ENCODE measurements around the gene PRMT7. TPM values are rescaled to one million over a fixed set of nuclear protein-coding genes. Genes with fewer than 3 reads are reported as not detected.

Gene PRMT7
- polyA plus RNA-seq, 3 donors, result 15.0 to 41.1 (median 15.2) TPM

- H3K27me3 ChIP-seq (ENCODE audit: control insufficient read depth in 2 of 2, insufficient read depth in 2 of 2, low read length in 2 of 2), result no peaks in the 10 kb centered on the region
- no peak overlapping the region for H3K4me2 ChIP-seq (replicated peaks; ENCODE audit: extremely low read depth, low read length, poor library complexity, severe bottlenecking)
- Mint-ChIP-seq H3K36me3 (peaks cover 85 to 91% of the 10 kb centered on the region in 2 donors), H3K27me3 (ENCODE audit: low read depth in 3 of 3) (peaks cover 3 to 14% (median 6%) of the 10 kb centered on the region in 3 donors), H3K9me3 (no peaks in the 10 kb centered on the region), H3K27ac (peak overlapping the region in 1 of 7 donors; percentile 37), H3K4me3 (no peak overlapping the region), H3K4me1 (peaks cover 13% of the 10 kb centered on the region)
- no peak for DNase-seq
- no peak for TF ChIP-seq CTCF (IDR thresholded peaks at IDR 0.05)
- H3K79me2 ChIP-seq (ENCODE audit: insufficient read depth, low read length), result no peaks in the 10 kb centered on the region
- intact Hi-C loops (cut with micrococcal nuclease), result no loop called here
- peaks cover 66 to 86% of the 10 kb centered on the region in 2 donors for H3K36me3 ChIP-seq (replicated peaks in 1 of 2; ENCODE audit: control insufficient read depth in 1 of 2, insufficient read depth in 2 of 2, low read length in 2 of 2)
- no peak overlapping the region for H3K27ac ChIP-seq (ENCODE audit: low read depth in 1 of 2, low read length in 2 of 2)
- no peaks in the 10 kb centered on the region for H4K20me1 ChIP-seq (ENCODE audit: insufficient read depth, low read length)
- H3K9me3 ChIP-seq (replicated peaks in 1 of 2; ENCODE audit: control insufficient read depth in 1 of 2, insufficient read depth in 1 of 2, low read length in 2 of 2), result no peaks in the 10 kb centered on the region
- WGBS (ENCODE audit: insufficient coverage), result 97% methylated on average over 9 of the region's 11 CpGs
- H3K4me1 ChIP-seq (ENCODE audit: control insufficient read depth in 1 of 2, insufficient read depth in 2 of 2, low read length in 2 of 2), result peaks cover 12% of the 10 kb centered on the region in 2 donors
- no peak overlapping the region for H3K4me3 ChIP-seq (replicated peaks in 1 of 3; ENCODE audit: low read depth in 2 of 3, low read length in 3 of 3)
- H2AFZ ChIP-seq (ENCODE audit: insufficient read depth, low read depth, low read length, poor library complexity, severe bottlenecking), result no peak overlapping the region
- no peak overlapping the region for H3K9ac ChIP-seq (ENCODE audit: insufficient read depth, low read length, poor library complexity, severe bottlenecking)
These were observed 40.6 kb downstream of the PRMT7 start for GRCh38 chr16:68351463-68351862.

- Histone ChIP-seq H3K27ac (ENCODE audit: low read depth in 1 of 2, low read length in 2 of 2) (no peak overlapping the region), H3K27me3 (ENCODE audit: control insufficient read depth in 2 of 2, insufficient read depth in 2 of 2, low read length in 2 of 2) (no peaks in the 10 kb centered on the region), H3K9me3 (replicated peaks in 1 of 2; ENCODE audit: control insufficient read depth in 1 of 2, insufficient read depth in 1 of 2, low read length in 2 of 2) (no peaks in the 10 kb centered on the region), H2AFZ (ENCODE audit: insufficient read depth, low read depth, low read length, poor library complexity, severe bottlenecking) (no peak overlapping the region), H3K79me2 (ENCODE audit: insufficient read depth, low read length) (no peaks in the 10 kb centered on the region), H4K20me1 (ENCODE audit: insufficient read depth, low read length) (no peaks in the 10 kb centered on the region), H3K36me3 (replicated peaks in 1 of 2; ENCODE audit: control insufficient read depth in 1 of 2, insufficient read depth in 2 of 2, low read length in 2 of 2) (peaks cover 65 to 84% of the 10 kb centered on the region in 2 donors), H3K4me3 (replicated peaks in 1 of 3; ENCODE audit: low read depth in 2 of 3, low read length in 3 of 3) (no peak overlapping the region), H3K4me2 (replicated peaks; ENCODE audit: extremely low read depth, low read length, poor library complexity, severe bottlenecking) (no peak overlapping the region), H3K9ac (ENCODE audit: insufficient read depth, low read length, poor library complexity, severe bottlenecking) (no peak overlapping the region), H3K4me1 (ENCODE audit: control insufficient read depth in 1 of 2, insufficient read depth in 2 of 2, low read length in 2 of 2) (peaks cover 17 to 18% of the 10 kb centered on the region in 2 donors)
- Mint-ChIP-seq H3K4me1 (peaks cover 19% of the 10 kb centered on the region), H3K9me3 (no peaks in the 10 kb centered on the region), H3K27me3 (ENCODE audit: low read depth in 3 of 3) (peaks cover 6 to 16% (median 8%) of the 10 kb centered on the region in 3 donors), H3K4me3 (no peak overlapping the region), H3K36me3 (peaks cover 83 to 89% of the 10 kb centered on the region in 2 donors), H3K27ac (no peak overlapping the region)
- DNase-seq, result no peak
- intact Hi-C loops (cut with micrococcal nuclease), result no loop called here
- no peak for TF ChIP-seq CTCF (IDR thresholded peaks at IDR 0.05)
- WGBS (ENCODE audit: insufficient coverage), result 99% methylated on average over 9 of the region's 11 CpGs
These were observed 41.2 kb downstream of the PRMT7 start for GRCh38 chr16:68351991-68352431.

Data from CD14-positive monocyte (primary cell).